Activated CD4-positive, alpha-beta T cell treated with anti-CD3 and anti-CD28 coated beads, Interleukin-2, amount 50 U/mL, for 48 hours (primary cell): ENCODE results near the gene TRIO.
"Not testable (repeated sequence)": the region's sequence is repeated elsewhere in the genome, so short reads cannot be mapped to it uniquely, and the experiment has no call there.

ENCODE experiments used
- DNase-seq, 2 experiments: peaks; one replicate each; pipeline ENCODE4 v3.0.0-alpha.2; 2020

The TRIO gene

GRCh38 chr5:14188778-14189177 lies 45.6 kb downstream of the TRIO start:
- no peak for DNase-seq

DNA sequence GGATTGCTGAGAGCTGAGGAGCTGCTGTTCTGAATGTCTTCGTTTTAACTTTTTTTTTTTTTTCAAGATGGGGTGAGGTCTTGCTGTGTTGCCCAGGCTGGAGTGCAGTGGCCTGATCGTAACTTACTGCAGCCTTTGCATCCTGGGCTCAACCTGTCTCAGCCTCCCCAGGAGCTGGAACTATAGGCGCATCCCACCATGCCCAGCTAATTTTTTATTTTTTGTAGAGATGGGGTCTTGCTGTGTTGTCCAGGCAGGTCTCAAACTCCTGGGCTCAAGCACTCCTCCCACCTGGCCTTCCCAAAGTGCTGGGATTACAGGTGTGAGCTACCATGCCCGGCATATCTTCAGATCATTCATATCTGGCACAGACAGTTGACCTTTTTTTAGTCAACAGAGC lies 46.5 kb downstream of the TRIO start:
- DNase-seq = no peak

GRCh38 chr5:14190194-14191164 lies 47.3 kb downstream of the TRIO start:
- DNase-seq = no peak

DNA sequence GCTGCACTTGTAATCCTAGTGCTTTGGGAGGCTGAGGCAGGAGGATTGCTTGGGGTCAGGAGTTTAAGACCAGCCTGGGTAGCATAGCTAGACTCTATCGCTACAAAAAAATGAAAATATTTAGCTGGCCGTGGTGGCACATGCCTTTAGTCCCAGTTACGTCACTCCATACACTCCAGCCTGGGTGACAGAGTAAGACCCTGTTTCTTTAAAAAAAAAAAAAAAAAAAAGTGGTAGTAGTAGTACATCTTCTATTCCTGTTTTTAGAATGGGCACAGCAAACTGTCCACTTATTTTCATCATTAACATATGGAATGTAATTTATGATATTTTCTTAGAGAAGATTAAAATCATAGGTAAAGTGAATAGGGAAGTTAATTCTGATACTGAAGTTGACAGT lies 48.2 kb downstream of the TRIO start:
- DNase-seq = no peak

DNA sequence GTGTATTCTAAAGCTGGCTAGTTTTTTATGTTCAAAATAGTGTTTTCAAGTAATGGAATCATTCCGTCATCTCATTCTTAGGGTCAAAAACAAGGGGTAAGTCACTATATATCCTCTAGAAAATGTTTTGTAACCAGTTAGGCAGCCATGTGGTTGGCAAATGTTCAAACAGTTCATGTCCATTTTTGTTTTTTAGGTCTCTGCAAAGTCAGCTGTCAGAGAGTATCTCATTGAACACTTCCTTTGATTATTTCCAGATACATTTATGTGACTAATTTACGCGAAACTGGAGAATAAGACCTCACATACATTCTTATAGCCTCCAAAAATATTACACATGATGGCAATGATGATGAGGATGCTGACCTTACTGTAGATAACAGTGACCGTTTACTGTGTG lies 50.4 kb downstream of the TRIO start:
- no peak for DNase-seq

DNA sequence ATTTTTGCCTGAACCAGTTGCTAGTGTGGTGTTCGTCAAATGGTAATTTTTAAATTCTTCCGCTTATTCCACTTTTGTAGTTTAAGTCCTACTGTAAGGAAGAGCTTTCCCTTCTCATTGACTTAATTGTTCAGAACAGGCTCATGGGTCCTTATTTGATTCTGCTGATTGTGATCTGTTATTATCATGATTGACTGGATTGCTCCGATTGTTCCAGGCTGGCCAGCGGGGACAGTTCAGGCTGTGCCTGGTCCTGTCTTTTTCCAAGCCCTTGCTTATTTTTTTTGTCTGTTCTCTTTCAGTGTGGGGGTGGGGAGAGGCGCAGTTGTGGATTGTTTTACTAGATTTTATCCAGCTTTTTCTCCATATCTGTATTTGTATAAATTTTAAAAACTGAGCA lies 52.4 kb downstream of the TRIO start:
- DNase-seq = no peak

DNA sequence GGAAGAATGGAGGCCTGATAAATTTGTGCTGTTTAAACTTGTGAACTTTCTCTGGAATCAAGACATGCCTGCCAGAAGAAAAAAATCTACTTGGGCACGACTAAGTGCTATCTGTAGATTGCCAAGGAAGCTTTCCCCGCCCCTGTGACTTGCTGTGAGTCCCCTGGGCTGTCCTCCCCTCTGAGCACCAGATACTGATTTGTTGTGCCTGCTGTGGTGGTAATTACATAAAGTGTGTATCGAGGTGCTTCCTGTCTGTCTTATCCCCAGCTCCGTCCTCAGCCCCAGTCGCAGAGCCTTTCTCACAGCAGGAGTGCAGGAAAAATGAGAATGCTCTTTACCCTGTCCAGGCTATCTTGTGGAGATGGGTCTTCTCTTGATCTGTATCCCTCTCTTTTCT lies 53.9 kb downstream of the TRIO start:
- DNase-seq = no peak

GRCh38 chr5:14199902-14200301 lies 56.8 kb downstream of the TRIO start:
- no peak for DNase-seq

DNA sequence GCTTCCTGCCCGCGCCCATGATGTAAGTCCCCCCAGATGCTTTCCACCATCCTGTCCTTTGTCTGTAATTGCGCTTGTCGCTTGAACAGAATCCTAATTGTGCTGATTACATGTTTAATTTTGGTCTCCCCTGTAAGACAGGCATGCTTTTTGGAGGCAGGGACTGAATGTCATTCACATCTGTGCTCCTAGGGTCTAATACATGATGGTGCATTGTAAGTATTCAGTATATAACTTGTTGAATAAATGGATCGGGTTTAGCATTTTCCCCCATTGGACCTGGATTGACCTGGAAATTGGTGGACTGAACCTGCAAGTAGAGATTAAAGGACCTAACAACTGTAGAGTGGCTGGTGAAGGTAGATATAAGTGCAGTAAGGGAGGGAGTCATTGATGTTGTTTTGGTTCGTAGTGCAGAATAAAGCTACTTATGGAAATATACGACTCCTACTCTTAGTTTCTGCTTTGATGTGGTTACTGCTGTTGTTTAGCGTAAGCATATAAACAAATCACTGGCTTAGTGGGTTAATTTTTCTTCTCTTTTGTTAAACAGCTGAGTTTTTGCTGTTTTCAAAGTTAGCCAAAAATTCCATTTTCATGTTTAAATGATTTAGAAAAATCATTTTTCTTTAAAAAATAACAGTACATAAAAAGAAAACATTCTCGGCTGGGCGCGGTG lies 57.3 kb downstream of the TRIO start:
- DNase-seq = no peak

DNA sequence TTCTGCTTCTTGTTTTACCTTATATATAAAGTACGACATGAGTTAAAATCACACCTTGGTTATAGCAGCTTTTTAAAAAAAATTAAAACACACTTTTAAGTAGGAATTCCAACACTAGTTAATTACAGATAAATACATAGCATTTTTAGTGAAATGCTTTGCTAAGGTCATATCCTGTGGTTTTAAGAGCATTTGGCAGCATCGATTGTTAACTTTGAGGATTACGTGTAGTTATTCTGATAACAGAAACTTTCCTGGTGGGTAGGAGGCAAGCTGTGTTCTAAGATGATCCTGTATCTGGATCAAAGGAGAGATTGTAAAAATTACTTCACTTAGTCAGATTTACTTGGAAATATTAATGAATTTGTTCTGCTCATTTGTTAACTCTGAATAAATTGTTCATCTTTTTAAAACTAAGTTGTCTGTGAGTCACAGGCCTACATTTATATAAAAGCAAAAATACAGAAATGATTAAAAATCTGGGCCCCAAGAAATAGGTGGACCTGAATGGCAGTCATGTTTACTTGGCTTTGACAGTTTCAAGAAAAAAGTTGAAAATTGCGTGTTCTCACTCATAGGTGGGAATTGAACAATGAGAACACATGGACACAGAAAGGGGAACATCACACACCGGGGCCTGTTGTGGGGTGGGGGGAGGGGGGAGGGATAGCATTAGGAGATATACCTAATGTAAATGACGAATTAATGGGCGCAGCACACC lies 58.3 kb downstream of the TRIO start:
- no peak for DNase-seq

- DNase-seq = no peak
Observed at GRCh38 chr5:14202462-14202861, 59.3 kb downstream of the TRIO start.

GRCh38 chr5:14204011-14204670 lies 61.0 kb downstream of the TRIO start:
- no peak for DNase-seq

DNA sequence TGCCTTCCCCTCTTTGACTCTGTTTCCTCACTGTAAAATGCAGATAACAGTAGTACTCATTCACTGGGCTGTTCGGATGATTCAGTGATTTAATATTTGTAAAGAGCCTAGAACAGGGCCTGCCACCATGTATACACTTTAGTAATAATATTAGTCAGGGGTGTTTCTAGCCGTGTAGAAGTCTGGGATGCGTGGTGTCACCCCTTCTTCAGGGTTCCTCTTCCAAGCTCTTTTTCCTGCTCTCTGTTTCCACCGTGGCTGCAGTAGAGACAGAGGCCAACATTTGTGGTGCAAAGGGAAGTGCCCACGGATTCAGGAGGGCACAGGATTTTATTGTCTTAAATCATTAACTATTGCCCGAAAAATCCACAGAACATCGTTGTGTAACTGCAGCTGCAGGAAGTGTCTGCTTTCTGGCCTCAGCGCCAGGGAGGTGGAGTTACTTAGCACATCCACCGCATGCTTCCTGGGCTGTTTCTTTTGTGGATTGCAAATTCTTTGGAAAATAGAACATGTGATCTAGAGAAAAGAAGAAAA lies 61.7 kb downstream of the TRIO start:
- DNase-seq = no peak

DNA sequence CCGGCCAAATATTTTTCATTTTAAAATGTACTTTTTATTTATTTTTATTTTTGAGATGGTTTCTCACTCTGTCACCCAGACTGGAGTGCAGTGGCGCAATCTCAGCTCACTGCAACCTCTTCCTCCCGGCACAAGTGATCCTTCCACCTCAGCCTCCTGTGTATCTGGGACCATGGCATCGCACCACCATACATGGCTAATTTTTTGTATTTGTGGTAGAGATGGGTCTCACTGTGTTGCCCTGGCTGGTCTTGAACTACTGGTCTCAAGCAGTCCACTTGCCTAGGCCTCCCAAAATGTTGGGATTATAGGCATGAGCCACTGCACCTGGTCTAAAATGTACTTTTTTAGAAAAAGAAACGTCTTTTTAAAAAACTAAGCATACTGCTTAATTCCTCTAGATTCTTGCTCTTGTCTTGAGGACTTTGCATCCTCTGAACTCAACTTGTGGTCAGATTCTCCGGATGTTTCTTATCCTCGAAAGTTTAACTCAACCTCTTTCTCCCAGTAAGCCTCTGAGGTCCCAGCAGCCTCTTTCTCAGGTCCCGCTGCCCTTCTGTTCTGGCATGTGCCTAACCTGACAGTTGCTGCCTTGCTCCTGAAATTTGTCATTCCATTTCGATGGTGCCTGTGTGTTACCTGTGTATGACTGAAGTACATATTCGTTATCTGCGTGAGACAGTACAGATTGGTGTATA lies 63.0 kb downstream of the TRIO start:
- no peak for DNase-seq

- DNase-seq = not testable (repeated sequence)
Observed at GRCh38 chr5:14207428-14207827, 64.3 kb downstream of the TRIO start.

DNA sequence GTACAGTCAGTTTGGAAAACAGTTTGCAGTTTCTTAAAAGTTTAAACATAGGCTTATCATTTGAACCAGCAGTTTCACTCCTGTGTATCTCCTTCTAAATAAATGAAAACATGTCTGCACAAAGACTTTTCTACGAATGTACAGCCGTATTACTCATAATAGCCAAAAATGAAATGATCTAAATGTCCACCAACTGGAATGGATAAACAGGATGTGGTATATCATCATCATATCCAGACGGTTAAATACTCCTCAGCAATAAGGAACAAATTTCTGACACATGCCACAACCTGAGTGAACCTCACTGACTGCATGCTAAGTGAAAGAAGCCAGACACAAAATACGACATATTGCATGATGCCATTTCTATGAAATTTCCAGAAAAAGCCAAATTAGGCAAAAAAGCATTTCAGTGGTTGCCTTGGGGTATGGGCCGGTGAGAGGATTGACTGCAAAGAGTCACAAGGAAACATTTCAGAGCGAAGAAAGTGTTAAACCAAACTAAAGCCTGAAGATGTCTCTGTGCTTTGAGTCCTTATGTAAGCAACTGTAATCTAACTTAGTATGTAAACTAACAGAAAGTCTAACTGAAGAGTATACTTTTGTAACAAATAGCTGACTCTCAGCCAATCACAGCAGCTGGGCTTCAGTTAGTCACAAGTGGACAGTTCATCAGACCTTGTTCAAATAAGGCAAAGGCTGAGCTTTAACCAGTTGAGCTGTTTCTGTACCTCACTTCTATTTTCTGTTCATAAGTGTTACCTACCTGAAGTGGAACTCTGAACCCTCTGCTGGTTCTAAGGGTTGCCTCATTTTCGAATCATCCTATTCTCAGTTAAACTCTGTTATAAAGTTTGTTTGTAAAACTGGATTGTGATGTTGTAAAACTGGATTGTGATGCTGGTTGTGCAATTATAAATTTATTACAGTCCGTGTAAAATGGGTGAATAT lies 65.2 kb downstream of the TRIO start:
- DNase-seq = no peak

- DNase-seq = no peak
Observed at GRCh38 chr5:14209222-14209822, 66.2 kb downstream of the TRIO start.

DNA sequence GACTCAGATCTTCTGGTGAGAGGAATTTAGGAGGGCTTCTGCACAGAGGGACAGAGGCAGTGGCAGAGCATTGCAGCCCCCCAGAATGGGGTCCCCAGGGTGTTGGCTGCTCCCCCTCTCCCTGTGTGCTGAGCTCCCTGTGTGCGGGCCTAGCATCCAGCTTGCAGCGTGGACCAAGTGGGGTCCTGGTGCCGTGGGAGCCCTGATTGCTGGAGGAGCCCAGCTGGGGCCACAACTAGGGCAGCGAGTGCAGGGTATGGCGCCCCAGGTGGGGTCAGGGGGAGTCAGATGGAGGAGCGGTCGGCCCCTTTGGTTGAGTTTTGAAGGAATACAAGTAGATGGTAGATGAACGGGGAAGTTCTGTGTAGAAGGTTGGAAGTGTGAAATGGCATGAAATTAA lies 66.7 kb downstream of the TRIO start:
- DNase-seq = no peak

DNA sequence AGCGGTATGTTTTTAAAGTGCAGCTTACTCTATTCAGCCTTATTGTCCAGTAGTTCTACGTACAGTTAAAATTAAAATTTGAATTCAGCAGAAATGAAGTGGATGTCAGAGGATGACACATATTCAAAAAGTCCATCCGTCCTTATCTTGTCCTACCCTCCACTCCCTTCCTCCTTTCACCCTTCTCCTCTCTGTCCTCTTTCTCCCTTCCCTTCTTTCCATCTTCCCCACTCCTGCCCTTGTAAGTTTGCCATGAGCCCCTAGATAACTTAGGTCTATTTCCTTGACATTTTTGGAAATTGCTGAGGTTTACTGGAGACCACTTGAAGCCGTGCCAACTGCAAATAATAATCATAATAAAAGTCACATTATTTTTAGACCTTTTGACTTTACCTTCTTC lies 67.6 kb downstream of the TRIO start:
- no peak for DNase-seq
